ENCODE measurements around the gene GULP1. TPM values are rescaled to one million over a fixed set of nuclear protein-coding genes. Genes with fewer than 3 reads are reported as not detected.

GULP1 gene
- total and polyA plus RNA-seq, 2 of the 4 experiments (the other 2 are of a cell fraction), result 24.4 to 40.1 TPM

DNA sequence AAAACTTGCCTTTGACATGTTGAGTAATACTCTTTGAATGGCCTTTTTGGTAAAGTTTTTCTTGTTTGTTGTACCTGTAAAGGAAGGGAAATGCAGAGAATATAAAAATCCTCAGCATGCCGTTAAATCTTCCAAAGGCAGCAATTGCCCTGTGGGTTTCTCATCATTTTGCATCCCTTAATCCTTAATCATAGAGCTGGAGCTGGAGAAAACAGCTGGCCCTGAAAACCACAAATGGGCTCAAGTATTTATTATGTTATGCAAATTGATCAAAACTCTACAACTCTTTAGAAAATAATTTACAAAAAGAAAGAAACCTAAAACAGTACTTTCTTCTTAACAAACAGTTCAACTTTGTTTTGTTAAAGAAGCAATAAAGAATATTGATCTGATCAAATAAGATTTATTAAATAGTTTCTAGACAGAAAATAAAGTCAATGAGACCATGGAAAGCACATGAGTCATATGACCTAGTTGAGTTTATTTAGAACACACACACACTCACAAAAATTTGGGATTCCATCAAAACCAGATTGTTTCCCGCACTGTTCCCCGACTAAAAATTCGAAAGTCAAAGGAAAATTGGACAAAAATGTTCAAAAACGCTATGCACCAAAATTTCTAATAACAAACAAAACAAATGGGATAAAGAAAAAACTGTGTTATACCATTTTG lies 309.0 kb downstream of the GULP1 start:
- Histone ChIP-seq H3K79me1 (ENCODE audit: low read depth in 1 of 2, low read length in 2 of 2) (no peaks in the 10 kb centered on the region), H4K20me1 (ENCODE audit: insufficient read depth, low read length) (no peaks in the 10 kb centered on the region), H2BK20ac (ENCODE audit: low read depth, low read length) (no peak overlapping the region), H2AFZ (replicated peaks; ENCODE audit: low read length, poor library complexity) (no peak overlapping the region), H3K4me3 (ENCODE audit: insufficient read depth, low read depth, low read length) (no peak overlapping the region), H3K56ac (ENCODE audit: extremely low read depth, insufficient read depth, low read length) (no peak overlapping the region), H3K4ac (ENCODE audit: low read depth, low read length) (no peak overlapping the region), H2AK5ac (ENCODE audit: low read depth, low read length) (no peak overlapping the region), H4K5ac (ENCODE audit: low read depth, low read length) (no peak overlapping the region), H3K14ac (replicated peaks; ENCODE audit: low read depth, low read length) (no peak overlapping the region), H3K27ac (ENCODE audit: insufficient read depth, low read length) (no peak overlapping the region), H3K18ac (ENCODE audit: low read depth, low read length) (no peak overlapping the region), H2BK5ac (ENCODE audit: low read depth, low read length, poor library complexity, severe bottlenecking) (no peak overlapping the region), H3K23ac (ENCODE audit: low read depth, low read length) (no peak overlapping the region), H2AK9ac (replicated peaks; ENCODE audit: low read depth, low read length, poor library complexity) (no peak overlapping the region), H3K9me1 (ENCODE audit: insufficient read depth, low read length) (peaks cover 2% of the 10 kb centered on the region; the same call in 1 of the 2 replicates), H4K8ac (ENCODE audit: low read depth in 2 of 2, low read length in 2 of 2) (no peak overlapping the region), H3K9me3 (ENCODE audit: control insufficient read depth, insufficient read depth, low read length) (no peaks in the 10 kb centered on the region), H3K4me1 (ENCODE audit: control insufficient read depth, insufficient read depth, low read length) (peaks cover 2% of the 10 kb centered on the region; the same call in 1 of the 2 replicates), H4K91ac (ENCODE audit: insufficient read depth, low read depth, low read length) (no peak overlapping the region), H3K9ac (ENCODE audit: low read depth, low read length) (no peak overlapping the region), H2BK15ac (ENCODE audit: low read depth, low read length) (no peak overlapping the region), H3K4me2 (ENCODE audit: low read depth, low read length) (no peak overlapping the region), H2BK120ac (ENCODE audit: low read depth, low read length) (no peak overlapping the region), H3K27me3 (ENCODE audit: control insufficient read depth, insufficient read depth, low read length) (no peaks in the 10 kb centered on the region), H3K36me3 (ENCODE audit: control insufficient read depth, insufficient read depth, low read length) (no peaks in the 10 kb centered on the region)
- TF ChIP-seq MAFK (IDR thresholded peaks at IDR 0.05; ENCODE audit: low read depth, low read length) (no peak), BHLHE40 (IDR thresholded peaks at IDR 0.05; ENCODE audit: low read depth, low read length) (no peak), SMC3 (IDR thresholded peaks at IDR 0.05; ENCODE audit: low read depth, low read length) (no peak), CEBPB (IDR thresholded peaks at IDR 0.05; ENCODE audit: low read depth, low read length) (no peak), RAD21 (IDR thresholded peaks at IDR 0.05; ENCODE audit: low read length) (no peak)
- TF ChIP-seq, protein P1, sequence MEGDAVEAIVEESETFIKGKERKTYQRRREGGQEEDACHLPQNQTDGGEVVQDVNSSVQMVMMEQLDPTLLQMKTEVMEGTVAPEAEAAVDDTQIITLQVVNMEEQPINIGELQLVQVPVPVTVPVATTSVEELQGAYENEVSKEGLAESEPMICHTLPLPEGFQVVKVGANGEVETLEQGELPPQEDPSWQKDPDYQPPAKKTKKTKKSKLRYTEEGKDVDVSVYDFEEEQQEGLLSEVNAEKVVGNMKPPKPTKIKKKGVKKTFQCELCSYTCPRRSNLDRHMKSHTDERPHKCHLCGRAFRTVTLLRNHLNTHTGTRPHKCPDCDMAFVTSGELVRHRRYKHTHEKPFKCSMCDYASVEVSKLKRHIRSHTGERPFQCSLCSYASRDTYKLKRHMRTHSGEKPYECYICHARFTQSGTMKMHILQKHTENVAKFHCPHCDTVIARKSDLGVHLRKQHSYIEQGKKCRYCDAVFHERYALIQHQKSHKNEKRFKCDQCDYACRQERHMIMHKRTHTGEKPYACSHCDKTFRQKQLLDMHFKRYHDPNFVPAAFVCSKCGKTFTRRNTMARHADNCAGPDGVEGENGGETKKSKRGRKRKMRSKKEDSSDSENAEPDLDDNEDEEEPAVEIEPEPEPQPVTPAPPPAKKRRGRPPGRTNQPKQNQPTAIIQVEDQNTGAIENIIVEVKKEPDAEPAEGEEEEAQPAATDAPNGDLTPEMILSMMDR (conservative IDR thresholded peaks at IDR 0.05; ENCODE audit: low read depth, low read length), result no peak
- POLR2A ChIA-PET (ENCODE audit: unreplicated experiment), result no interaction called here
- ATAC-seq (ENCODE audit: low read depth) (no peak), DNase-seq (peak; percentile 82)
- in situ Hi-C loops (cut with MboI; ENCODE audit: low sequenced_read_pairs) (no loop called here), dilution Hi-C loops (cut with HindIII; ENCODE audit: low sequenced_read_pairs, unreplicated experiment) (no loop called here), intact Hi-C loops (cut with micrococcal nuclease) (no loop called here)
- CTCF ChIA-PET, result interaction anchor here (0.6 kb wide), 1 partner anchor 233 kb away, joined by 3 read pairs; no protein-coding TSS in a partner anchor
- no TSS peak for BruUV-seq (replicated peaks)
- WGBS, 2 experiments (ENCODE audit: extremely low coverage in 2 of 2, insufficient read length in 1 of 2), result no CpG with 5 or more reads among the region's 5 CpGs
